ENCODE results near the gene ZNF804A.
A peak's percentile ranks its signal among the peaks of the same experiment; 100 is the strongest.

Gene ZNF804A

GRCh38 chr2:184599054-184599871, 934 bp downstream of the ZNF804A start:
- Histone ChIP-seq H3K27ac (peak overlapping the region in 14 of 21 experiments; percentile 18 to 84 (median 58)), H3K4me3 (peak overlapping the region; percentile 31 to 62 (median 44))

GRCh38 chr2:184599872-184600222, 1.5 kb downstream of the ZNF804A start:
- Histone ChIP-seq H3K4me3 (peak overlapping the region in 2 of 7 experiments; percentile 35 to 62), H3K27ac (peak overlapping the region in 4 of 21 experiments; percentile 38 to 72 (median 43))

GRCh38 chr2:184602734-184603133, 4.4 kb downstream of the ZNF804A start:
- H3K27ac ChIP-seq, result no peak overlapping the region
- no peak overlapping the region for H3K4me3 ChIP-seq

DNA sequence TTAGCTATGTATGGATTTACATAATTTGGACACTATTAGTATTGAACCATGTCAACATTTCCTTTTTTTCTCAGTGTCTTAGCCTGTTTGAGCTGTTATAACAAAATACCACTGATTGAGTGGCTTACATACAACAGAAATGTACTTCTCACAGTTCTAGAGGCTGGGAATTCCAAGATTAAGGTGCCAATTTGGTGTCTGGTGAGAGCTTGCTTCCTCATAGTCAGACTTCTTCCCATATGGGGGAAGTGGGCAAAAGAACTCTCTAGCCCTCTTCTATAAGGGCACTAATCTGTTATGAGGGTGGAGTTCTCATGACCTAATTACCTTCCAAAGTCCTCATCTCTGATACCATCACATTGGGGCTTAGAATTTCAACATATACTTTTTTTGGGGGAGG, 12.6 kb downstream of the ZNF804A start:
- Histone ChIP-seq H3K4me3 (no peak overlapping the region), H3K27ac (no peak overlapping the region)

GRCh38 chr2:184611361-184612085, 13.2 kb downstream of the ZNF804A start:
- no peak overlapping the region for H3K27ac ChIP-seq
- no peak overlapping the region for H3K4me3 ChIP-seq

- H3K4me3 ChIP-seq, result no peak overlapping the region
- H3K27ac ChIP-seq, result no peak overlapping the region
These were observed 22.0 kb downstream of the ZNF804A start for GRCh38 chr2:184620367-184620766.

- H3K27ac ChIP-seq, result no peak overlapping the region
- no peak overlapping the region for H3K4me3 ChIP-seq
These were observed 26.0 kb downstream of the ZNF804A start for GRCh38 chr2:184624311-184624710.

GRCh38 chr2:184628051-184628450, 29.7 kb downstream of the ZNF804A start:
- no peak overlapping the region for H3K4me3 ChIP-seq
- H3K27ac ChIP-seq, result no peak overlapping the region

GRCh38 chr2:184633726-184634125, 35.4 kb downstream of the ZNF804A start:
- Histone ChIP-seq H3K4me3 (no peak overlapping the region), H3K27ac (no peak overlapping the region)

DNA sequence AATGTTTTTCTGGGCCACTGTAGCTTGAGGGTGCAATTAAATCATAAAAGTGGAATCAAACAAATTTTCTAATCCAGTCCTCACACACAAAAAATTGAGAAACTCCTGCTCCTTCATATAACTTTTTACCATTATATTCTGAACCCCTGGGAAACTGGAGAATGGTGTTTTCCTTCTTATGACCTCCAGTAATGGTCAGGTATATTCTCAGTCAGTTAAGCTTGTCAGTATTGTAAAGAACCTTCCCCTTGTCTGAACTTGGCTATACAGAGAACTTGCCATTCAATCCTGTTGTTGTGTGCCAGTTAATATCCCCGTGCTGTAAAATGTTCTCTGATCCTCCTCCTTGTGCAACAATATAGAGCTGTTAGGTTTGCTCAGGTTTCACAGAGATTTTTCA, 39.5 kb downstream of the ZNF804A start:
- H3K4me3 ChIP-seq, result no peak overlapping the region
- no peak overlapping the region for H3K27ac ChIP-seq

GRCh38 chr2:184644685-184645084, 46.4 kb downstream of the ZNF804A start:
- H3K4me3 ChIP-seq, result no peak overlapping the region
- no peak overlapping the region for H3K27ac ChIP-seq

GRCh38 chr2:184646177-184646576, 47.8 kb downstream of the ZNF804A start:
- H3K4me3 ChIP-seq, result no peak overlapping the region
- no peak overlapping the region for H3K27ac ChIP-seq

DNA sequence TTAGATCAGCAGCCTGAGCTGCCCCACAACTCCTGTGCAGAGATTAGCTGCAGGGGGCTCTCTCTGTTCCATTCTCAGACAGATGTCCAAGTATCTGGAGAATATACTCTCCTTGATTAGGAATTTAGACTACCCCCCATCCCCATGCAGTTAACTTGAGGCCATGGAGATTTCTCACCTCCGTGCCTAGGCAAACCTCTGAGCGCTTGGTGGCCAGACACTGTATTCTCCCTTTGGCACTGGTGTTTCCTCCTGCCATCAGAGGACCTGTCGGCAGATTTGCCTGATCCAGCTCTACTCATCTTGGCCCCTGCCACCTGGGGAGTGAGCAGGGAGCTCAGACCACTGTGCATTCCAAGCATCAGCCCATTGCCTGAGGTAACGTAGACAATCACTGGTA, 48.3 kb downstream of the ZNF804A start:
- Histone ChIP-seq H3K4me3 (no peak overlapping the region), H3K27ac (no peak overlapping the region)

- no peak overlapping the region for H3K4me3 ChIP-seq
These were observed 56.6 kb downstream of the ZNF804A start for GRCh38 chr2:184654945-184655344.

DNA sequence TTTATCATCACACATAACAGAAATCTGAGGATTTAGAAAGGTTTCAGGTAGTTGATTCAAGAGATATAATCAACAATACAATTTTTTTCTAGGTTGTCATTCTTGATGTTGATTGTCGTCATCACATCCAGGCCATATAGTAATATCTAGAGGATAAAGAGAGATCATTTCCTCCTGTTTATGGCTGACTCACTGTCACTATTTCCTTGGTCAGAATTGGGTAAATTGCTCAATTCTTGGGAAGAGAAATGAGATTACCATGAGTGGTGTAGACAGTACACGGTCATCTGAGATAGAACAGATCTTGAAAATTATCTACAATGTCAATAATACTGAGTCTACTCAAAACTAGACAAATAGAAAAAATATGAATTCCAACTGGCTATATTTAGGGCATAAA, 78.8 kb downstream of the ZNF804A start:
- H3K4me3 ChIP-seq, result no peak overlapping the region
- no peak overlapping the region for H3K27ac ChIP-seq

More at GRCh38 chr2:184654945-184655344, 56.6 kb downstream of the ZNF804A start:
- no peak overlapping the region for H3K27ac ChIP-seq

- Histone ChIP-seq H3K27ac (no peak overlapping the region), H3K4me3 (no peak overlapping the region)
These were observed 81.1 kb downstream of the ZNF804A start for GRCh38 chr2:184679219-184680018.

GRCh38 chr2:184680825-184681224, 82.5 kb downstream of the ZNF804A start:
- Histone ChIP-seq H3K27ac (no peak overlapping the region), H3K4me3 (no peak overlapping the region)

DNA sequence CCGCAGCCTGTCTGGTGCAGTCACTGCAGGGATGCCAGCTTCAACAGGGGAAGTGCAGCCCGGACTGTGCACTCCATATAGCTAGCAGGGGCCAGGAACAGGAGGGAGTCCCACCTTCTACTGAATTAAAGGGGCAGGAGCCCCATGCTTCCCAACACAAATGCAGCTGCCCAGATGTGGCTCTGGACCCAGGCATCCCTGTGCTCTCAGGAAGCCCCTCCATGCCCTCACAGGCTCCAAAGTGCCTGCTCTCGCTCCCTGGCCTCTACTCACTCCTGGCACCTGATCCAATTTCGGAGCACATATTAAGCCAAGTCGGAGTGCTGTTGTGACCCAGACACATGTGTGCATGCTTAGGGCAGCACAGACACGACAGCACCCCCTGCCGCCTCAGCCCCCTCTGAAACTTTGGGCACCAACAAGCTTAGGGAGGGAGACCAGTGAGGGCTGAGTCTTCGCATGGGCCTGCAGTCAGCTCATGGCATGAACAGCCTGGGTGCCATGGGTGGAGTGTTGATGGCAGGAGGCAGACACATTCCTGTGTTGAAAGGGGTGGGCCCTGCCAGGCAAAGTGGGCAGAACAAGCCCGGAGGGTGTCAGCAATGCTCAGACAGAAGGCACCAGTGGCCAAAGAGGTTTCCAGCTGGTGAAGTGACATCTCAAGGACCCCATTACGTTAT, 83.5 kb downstream of the ZNF804A start:
- Histone ChIP-seq H3K27ac (no peak overlapping the region), H3K4me3 (no peak overlapping the region)

DNA sequence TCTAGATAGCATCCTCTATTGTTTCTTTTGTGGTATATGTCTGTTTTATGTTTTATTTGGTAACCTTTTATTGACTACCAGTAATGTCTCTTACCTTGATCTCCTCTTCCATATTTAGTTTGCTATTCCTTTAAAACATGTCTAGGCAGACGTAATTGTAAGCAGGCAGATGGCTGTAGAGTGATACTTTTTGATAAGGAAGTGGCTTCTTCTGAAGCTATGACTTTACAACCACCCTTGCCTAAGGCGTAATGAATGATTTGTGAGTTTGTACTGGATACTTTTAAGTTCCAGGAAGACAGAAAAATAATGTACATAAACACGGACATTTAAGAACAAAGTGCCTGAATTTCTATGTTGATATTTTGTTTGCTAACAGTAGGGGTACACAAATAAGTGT, 85.6 kb downstream of the ZNF804A start:
- no peak overlapping the region for H3K27ac ChIP-seq
- no peak overlapping the region for H3K4me3 ChIP-seq
